Chondrocyte (in vitro differentiated cells): ENCODE results near the gene UMAD1. TPM values are rescaled to one million over a fixed set of nuclear protein-coding genes. Genes with fewer than 3 reads are reported as not detected.

ENCODE experiments used
- DNase-seq: peaks from one replicate; pipeline ENCODE4 v3.0.0; 2021; ENCODE audit warnings: mixed read lengths, low spot score
- H3K27ac Mint-ChIP-seq: one replicate; pipeline ENCODE4 v1.8.0; 2021; ENCODE audit warnings: mild to moderate bottlenecking, moderate library complexity, mixed read lengths; ENCODE audit not compliant: unreplicated experiment
- H3K27me3 Mint-ChIP-seq: 2 replicates; pipeline ENCODE4 v1.8.0; 2021; ENCODE audit warnings: low read depth, mixed read lengths
- H3K36me3 Mint-ChIP-seq: 2 replicates; pipeline ENCODE4 v1.8.0; 2021; ENCODE audit warnings: low read depth, mixed read lengths
- H3K4me1 Mint-ChIP-seq: 2 replicates; pipeline ENCODE4 v1.8.0; 2021; ENCODE audit warnings: low read depth, mild to moderate bottlenecking, mixed read lengths
- H3K4me3 Mint-ChIP-seq: one replicate; pipeline ENCODE4 v1.8.0; 2021; ENCODE audit warnings: mild to moderate bottlenecking, moderate library complexity, mixed read lengths; ENCODE audit not compliant: unreplicated experiment
- H3K9me3 Mint-ChIP-seq: 2 replicates; pipeline ENCODE4 v1.8.0; 2021; ENCODE audit warnings: low read depth, mixed read lengths
- total RNA-seq: library from RNA; stranded (reverse); gene quantifications from 3 replicates; pipeline ENCODE4 v1.2.1, GENCODE V29; 2021
- TF ChIP-seq, protein P1 (sequence below): fragments of 200-600 bp; sonication (generic); IDR thresholded peaks from 2 replicates; pipeline ENCODE4 v1.5.0; 2021; ENCODE audit warnings: antibody characterized with exemption, mild to moderate bottlenecking, moderate library complexity

The UMAD1 gene
- total RNA-seq, 1 donor from 2014 or later, result 5.5 TPM

DNA sequence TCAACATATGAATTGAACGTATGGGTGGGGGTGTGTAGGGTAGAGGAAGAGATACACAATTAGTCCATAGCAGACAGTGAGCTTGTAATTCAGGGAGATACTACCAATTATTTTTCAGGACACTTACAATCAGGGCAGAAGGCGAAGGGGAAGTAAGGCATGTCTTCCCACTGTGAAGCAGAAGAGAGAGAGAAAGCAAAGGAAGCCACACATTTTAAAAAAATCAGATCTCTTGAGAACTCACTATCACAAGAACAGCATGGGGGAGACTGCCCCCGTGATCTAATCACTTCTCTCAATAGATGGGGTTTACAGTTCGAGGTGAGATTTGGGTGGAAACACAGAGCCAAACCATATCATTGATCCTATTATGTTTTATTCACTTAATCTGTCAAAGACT is 194.2 kb downstream of the UMAD1 start:
- no peaks in the 10 kb centered on the region for H3K27me3 Mint-ChIP-seq
- no peaks in the 10 kb centered on the region for H3K36me3 Mint-ChIP-seq
- H3K4me1 Mint-ChIP-seq, result peaks cover 7% of the 10 kb centered on the region
- no peaks in the 10 kb centered on the region for H3K9me3 Mint-ChIP-seq
- TF ChIP-seq, protein P1, sequence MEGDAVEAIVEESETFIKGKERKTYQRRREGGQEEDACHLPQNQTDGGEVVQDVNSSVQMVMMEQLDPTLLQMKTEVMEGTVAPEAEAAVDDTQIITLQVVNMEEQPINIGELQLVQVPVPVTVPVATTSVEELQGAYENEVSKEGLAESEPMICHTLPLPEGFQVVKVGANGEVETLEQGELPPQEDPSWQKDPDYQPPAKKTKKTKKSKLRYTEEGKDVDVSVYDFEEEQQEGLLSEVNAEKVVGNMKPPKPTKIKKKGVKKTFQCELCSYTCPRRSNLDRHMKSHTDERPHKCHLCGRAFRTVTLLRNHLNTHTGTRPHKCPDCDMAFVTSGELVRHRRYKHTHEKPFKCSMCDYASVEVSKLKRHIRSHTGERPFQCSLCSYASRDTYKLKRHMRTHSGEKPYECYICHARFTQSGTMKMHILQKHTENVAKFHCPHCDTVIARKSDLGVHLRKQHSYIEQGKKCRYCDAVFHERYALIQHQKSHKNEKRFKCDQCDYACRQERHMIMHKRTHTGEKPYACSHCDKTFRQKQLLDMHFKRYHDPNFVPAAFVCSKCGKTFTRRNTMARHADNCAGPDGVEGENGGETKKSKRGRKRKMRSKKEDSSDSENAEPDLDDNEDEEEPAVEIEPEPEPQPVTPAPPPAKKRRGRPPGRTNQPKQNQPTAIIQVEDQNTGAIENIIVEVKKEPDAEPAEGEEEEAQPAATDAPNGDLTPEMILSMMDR, result no peak
- H3K27ac Mint-ChIP-seq, result no peak overlapping the region
- no peak for DNase-seq
- H3K4me3 Mint-ChIP-seq, result no peak overlapping the region

DNA sequence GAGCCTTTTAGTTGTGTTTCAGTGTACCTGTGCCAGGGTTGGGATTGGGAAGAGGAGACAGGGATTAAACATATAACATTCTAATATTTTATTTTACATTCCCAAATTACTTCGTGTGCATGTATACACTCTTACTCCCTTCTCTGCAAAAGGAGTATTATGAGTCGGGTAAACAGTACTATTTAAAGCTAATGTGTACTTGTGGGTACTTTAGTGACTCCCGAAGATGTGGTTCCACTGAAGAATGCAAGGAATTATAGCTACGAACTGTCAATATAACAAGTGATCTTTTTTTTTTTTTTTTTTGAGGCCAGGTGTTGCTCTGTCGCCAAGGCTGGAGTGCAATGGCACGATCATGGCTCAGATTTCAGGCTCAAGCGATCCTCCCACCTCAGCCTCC is 200.5 kb downstream of the UMAD1 start:
- no peak overlapping the region for H3K4me3 Mint-ChIP-seq
- H3K9me3 Mint-ChIP-seq, result no peaks in the 10 kb centered on the region
- peaks cover 2% of the 10 kb centered on the region for H3K4me1 Mint-ChIP-seq
- TF ChIP-seq, protein P1, result no peak
- H3K27me3 Mint-ChIP-seq, result no peaks in the 10 kb centered on the region
- no peak overlapping the region for H3K27ac Mint-ChIP-seq
- peaks cover 2% of the 10 kb centered on the region for H3K36me3 Mint-ChIP-seq
- DNase-seq, result no peak

DNA sequence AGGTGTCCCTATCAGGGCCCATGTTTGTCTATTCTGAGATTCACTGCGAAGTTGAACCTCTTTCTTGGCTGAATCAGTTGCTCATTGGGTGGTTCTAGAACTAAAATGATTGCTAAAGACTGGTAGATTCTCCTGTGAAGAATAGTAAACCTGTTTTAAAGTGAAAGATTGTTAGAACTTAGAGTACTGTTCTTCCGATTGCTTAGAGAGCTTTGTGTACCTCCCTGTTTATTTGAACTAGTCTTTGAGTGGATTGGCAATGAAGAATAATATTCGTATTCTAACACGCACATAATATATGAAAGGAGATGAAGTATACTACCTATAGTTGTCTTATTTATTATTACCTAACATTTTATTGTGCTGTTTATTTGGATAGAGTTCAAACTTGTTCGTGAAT is 202.7 kb downstream of the UMAD1 start:
- peaks cover 2% of the 10 kb centered on the region for H3K36me3 Mint-ChIP-seq
- no peak overlapping the region for H3K4me3 Mint-ChIP-seq
- TF ChIP-seq, protein P1, result no peak
- no peak overlapping the region for H3K27ac Mint-ChIP-seq
- H3K27me3 Mint-ChIP-seq, result no peaks in the 10 kb centered on the region
- DNase-seq, result no peak
- H3K9me3 Mint-ChIP-seq, result no peaks in the 10 kb centered on the region
- peaks cover 4% of the 10 kb centered on the region for H3K4me1 Mint-ChIP-seq

DNA sequence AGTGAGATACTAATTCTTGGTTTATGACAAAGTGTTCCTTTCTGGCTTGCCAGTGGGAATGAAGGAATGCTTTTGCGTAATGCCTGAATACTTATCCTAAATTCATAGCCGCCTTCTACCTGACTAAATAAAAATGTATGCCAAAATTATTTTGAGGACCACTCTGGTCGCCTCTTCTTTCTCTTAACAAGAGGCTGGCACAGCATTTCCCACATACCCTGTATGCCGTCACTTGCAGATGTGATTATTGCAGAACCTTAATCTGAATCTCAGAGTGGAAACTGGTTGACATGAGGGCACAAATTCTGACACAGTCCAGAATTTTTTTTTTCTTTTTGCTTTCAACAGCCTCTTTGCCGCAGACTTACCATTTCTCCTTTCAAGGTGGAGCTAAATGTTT is 203.4 kb downstream of the UMAD1 start:
- no peaks in the 10 kb centered on the region for H3K9me3 Mint-ChIP-seq
- peaks cover 6% of the 10 kb centered on the region for H3K4me1 Mint-ChIP-seq
- peaks cover 2% of the 10 kb centered on the region for H3K36me3 Mint-ChIP-seq
- TF ChIP-seq, protein P1, result no peak
- no peaks in the 10 kb centered on the region for H3K27me3 Mint-ChIP-seq
- DNase-seq, result no peak
- H3K27ac Mint-ChIP-seq, result no peak overlapping the region
- H3K4me3 Mint-ChIP-seq, result no peak overlapping the region

DNA sequence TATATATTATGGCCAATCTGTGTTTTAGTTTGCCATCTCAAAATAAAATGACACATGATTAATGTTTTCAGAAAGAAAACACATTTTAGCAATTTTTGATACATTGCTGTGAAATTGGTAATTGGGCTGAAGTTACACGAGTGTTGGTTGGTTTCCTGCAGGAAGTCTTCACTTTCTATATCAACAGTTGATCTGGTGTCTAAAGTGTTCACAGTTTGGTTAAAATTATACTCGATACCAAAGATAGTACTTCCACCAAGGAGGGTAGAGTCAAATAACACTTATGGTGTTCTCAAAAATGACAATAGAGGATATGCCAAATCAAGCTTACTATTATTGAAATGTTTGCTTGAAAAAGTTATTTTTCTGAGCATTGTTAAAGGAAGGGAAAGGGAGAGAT is 207.7 kb downstream of the UMAD1 start:
- Mint-ChIP-seq H3K4me3 (no peak overlapping the region), H3K36me3 (no peaks in the 10 kb centered on the region), H3K27me3 (no peaks in the 10 kb centered on the region), H3K9me3 (no peaks in the 10 kb centered on the region), H3K4me1 (peaks cover 6% of the 10 kb centered on the region), H3K27ac (no peak overlapping the region)
- TF ChIP-seq, protein P1, result no peak
- no peak for DNase-seq
